ENCODE results near the gene ADCY4.

ADCY4 gene

GRCh38 chr14:24365600-24366412, 30.9 kb upstream of the ADCY4 start:
- Histone ChIP-seq H2AFZ (ENCODE audit: low read depth, low read length, severe bottlenecking) (peak overlapping the region; percentile 82), H3K9me2 (replicated peaks; ENCODE audit: insufficient read depth, low read length) (no peaks in the 10 kb centered on the region), H4K20me1 (ENCODE audit: low read depth, low read length) (no peaks in the 10 kb centered on the region), H3F3A (ENCODE audit: insufficient read depth) (peaks cover 4% of the 10 kb centered on the region), H3K9ac (ENCODE audit: low read length) (peak overlapping the region; percentile 52), H3K4me3 (ENCODE audit: insufficient read depth, low read length, poor library complexity, severe bottlenecking) (peak overlapping the region; percentile 47), H3K79me2 (ENCODE audit: insufficient read depth, low read length) (no peaks in the 10 kb centered on the region), H3K4me2 (ENCODE audit: low read depth, low read length, poor library complexity, severe bottlenecking) (peak overlapping the region; percentile 79), H3K27me3 (ENCODE audit: low read length) (no peaks in the 10 kb centered on the region), H3K9me3 (ENCODE audit: insufficient read depth, low read length) (no peaks in the 10 kb centered on the region), H3K36me3 (ENCODE audit: low read length) (no peaks in the 10 kb centered on the region), H3K27ac (ENCODE audit: low read depth, low read length) (peak overlapping the region; percentile 78)
- TF ChIP-seq CTCF (IDR thresholded peaks at IDR 0.05; ENCODE audit: insufficient read depth, low read length, poor library complexity, severe bottlenecking) (peak; percentile 93), EZH2phosphoT487 (conservative IDR thresholded peaks at IDR 0.05; ENCODE audit: low read length) (no peak)

DNA sequence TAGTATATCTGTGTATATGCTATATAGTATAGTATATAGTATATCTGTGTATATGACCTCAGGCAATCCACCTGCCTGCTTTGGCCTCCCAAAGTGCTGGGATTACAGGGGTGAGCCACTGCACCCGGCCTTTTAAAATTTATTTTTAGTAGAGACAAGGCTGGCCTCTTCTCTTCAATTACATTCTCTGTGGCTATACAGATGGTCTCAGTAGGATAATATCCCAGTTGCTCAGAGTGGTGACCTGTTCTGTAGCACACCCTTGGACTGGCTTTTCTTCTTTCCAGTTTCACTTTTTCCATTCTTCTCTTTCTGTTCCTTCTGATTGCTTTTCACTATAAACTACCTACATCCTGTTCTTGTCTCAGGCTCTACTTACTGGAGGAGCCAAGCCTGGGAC, 30.0 kb upstream of the ADCY4 start:
- no peaks in the 10 kb centered on the region for H3K9me2 ChIP-seq (replicated peaks; ENCODE audit: insufficient read depth, low read length)
- peaks cover 4% of the 10 kb centered on the region for H3F3A ChIP-seq (ENCODE audit: insufficient read depth)
- no peak overlapping the region for H2AFZ ChIP-seq (ENCODE audit: low read depth, low read length, severe bottlenecking)
- TF ChIP-seq EZH2phosphoT487 (conservative IDR thresholded peaks at IDR 0.05; ENCODE audit: low read length) (no peak), CTCF (IDR thresholded peaks at IDR 0.05; ENCODE audit: insufficient read depth, low read length, poor library complexity, severe bottlenecking) (no peak)
- no peak overlapping the region for H3K27ac ChIP-seq (ENCODE audit: low read depth, low read length)
- H3K27me3 ChIP-seq (ENCODE audit: low read length), result no peaks in the 10 kb centered on the region
- no peaks in the 10 kb centered on the region for H3K9me3 ChIP-seq (ENCODE audit: insufficient read depth, low read length)
- no peak overlapping the region for H3K4me2 ChIP-seq (ENCODE audit: low read depth, low read length, poor library complexity, severe bottlenecking)
- H3K9ac ChIP-seq (ENCODE audit: low read length), result no peak overlapping the region
- H3K79me2 ChIP-seq (ENCODE audit: insufficient read depth, low read length), result no peaks in the 10 kb centered on the region
- H3K4me3 ChIP-seq (ENCODE audit: insufficient read depth, low read length, poor library complexity, severe bottlenecking), result no peak overlapping the region
- H3K36me3 ChIP-seq (ENCODE audit: low read length), result no peaks in the 10 kb centered on the region
- H4K20me1 ChIP-seq (ENCODE audit: low read depth, low read length), result no peaks in the 10 kb centered on the region

DNA sequence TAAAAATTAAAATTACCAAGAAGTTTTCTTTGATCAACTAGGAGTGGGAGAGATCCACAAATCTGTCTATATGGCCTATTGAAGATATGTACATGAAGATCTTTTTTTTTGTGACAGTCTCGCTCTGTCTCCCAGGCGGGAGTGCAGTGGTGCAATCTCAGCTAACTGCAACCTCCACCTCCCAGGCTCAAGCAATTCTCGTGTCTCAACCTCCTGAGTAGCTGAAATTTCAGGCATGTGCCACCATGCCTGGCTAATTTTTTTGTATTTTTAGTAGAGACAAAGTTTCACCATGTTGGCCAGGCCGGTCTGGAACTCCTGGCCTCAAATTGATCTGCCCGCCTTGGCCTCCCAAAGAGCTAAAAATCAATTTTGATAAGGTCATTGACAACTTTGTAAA, 28.5 kb upstream of the ADCY4 start:
- peaks cover 4% of the 10 kb centered on the region for H3F3A ChIP-seq (ENCODE audit: insufficient read depth)
- H3K4me2 ChIP-seq (ENCODE audit: low read depth, low read length, poor library complexity, severe bottlenecking), result no peak overlapping the region
- H3K36me3 ChIP-seq (ENCODE audit: low read length), result no peaks in the 10 kb centered on the region
- no peaks in the 10 kb centered on the region for H3K9me2 ChIP-seq (replicated peaks; ENCODE audit: insufficient read depth, low read length)
- H3K4me3 ChIP-seq (ENCODE audit: insufficient read depth, low read length, poor library complexity, severe bottlenecking), result no peak overlapping the region
- no peaks in the 10 kb centered on the region for H3K79me2 ChIP-seq (ENCODE audit: insufficient read depth, low read length)
- no peak for TF ChIP-seq CTCF (IDR thresholded peaks at IDR 0.05; ENCODE audit: insufficient read depth, low read length, poor library complexity, severe bottlenecking)
- TF ChIP-seq EZH2phosphoT487 (conservative IDR thresholded peaks at IDR 0.05; ENCODE audit: low read length), result no peak
- H2AFZ ChIP-seq (ENCODE audit: low read depth, low read length, severe bottlenecking), result no peak overlapping the region
- H3K27ac ChIP-seq (ENCODE audit: low read depth, low read length), result no peak overlapping the region
- no peaks in the 10 kb centered on the region for H3K9me3 ChIP-seq (ENCODE audit: insufficient read depth, low read length)
- H4K20me1 ChIP-seq (ENCODE audit: low read depth, low read length), result no peaks in the 10 kb centered on the region
- no peak overlapping the region for H3K9ac ChIP-seq (ENCODE audit: low read length)
- H3K27me3 ChIP-seq (ENCODE audit: low read length), result no peaks in the 10 kb centered on the region
